T-helper 1 cell treated with Interleukin-12 subunit alpha and Interleukin-12 subunit beta and Interleukin-4 antibody, amounts not matched to agents 30 μg/mL and 1 μg/mL, for 36 hours (primary cell): ENCODE measurements around the gene PABPC5.

Experiments
- H3K27ac Mint-ChIP-seq: one replicate; pipeline ENCODE4 v1.8.0; 2021; ENCODE audit warnings: mild to moderate bottlenecking, mixed read lengths
- H3K27me3 Mint-ChIP-seq: one replicate; pipeline ENCODE4 v1.8.0; 2021; ENCODE audit warnings: low read depth, mixed read lengths
- H3K36me3 Mint-ChIP-seq: one replicate; pipeline ENCODE4 v1.8.0; 2021; ENCODE audit warnings: low read depth, mixed read lengths
- H3K4me1 Mint-ChIP-seq: one replicate; pipeline ENCODE4 v1.8.0; 2021; ENCODE audit warnings: low read depth, mixed read lengths
- H3K4me3 Mint-ChIP-seq: one replicate; pipeline ENCODE4 v1.8.0; 2021; ENCODE audit warnings: mild to moderate bottlenecking, moderate library complexity, mixed read lengths
- H3K9me3 Mint-ChIP-seq: one replicate; pipeline ENCODE4 v1.8.0; 2021; ENCODE audit warnings: mixed read lengths

PABPC5 gene

GRCh38 chrX:91434351-91435168, at the start of gene PABPC5:
TSS of gene PABPC5 (plus strand) at chrX:91434839. CDS start at chrX:91435578, 739 bp downstream.
- Mint-ChIP-seq H3K27ac (no peak within 1 kb of the TSS), H3K4me1 (no peaks in the 10 kb centered on the region), H3K36me3 (no peaks in the 10 kb centered on the region), H3K4me3 (peak within 1 kb of the TSS; percentile 10), H3K9me3 (no peaks in the 10 kb centered on the region), H3K27me3 (no peaks in the 10 kb centered on the region)

GRCh38 chrX:91389026-91389425, 45.6 kb upstream of the PABPC5 start:
- Mint-ChIP-seq H3K9me3 (peaks cover 22% of the 10 kb centered on the region), H3K27ac (no peak overlapping the region), H3K36me3 (no peaks in the 10 kb centered on the region), H3K27me3 (no peaks in the 10 kb centered on the region), H3K4me1 (no peaks in the 10 kb centered on the region), H3K4me3 (no peak overlapping the region)

DNA sequence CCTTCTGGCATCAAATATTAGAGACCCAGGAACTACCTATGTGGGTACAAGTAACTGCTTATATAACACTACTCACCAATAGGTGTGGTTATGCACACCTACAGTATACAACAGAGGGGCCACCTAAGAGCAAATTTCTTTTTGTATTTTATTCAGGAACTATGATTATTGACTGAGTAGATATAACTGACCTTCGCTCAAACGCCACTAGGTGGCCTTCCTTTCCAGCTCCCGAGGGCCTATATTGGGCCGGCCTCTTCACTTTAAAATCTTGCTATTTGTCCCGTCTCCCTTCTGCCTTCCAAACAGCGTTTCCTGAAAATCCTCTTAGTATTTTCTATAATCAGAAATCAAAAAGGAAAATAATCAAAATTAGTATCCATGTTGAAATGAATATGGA, 19.9 kb upstream of the PABPC5 start:
- H3K4me1 Mint-ChIP-seq, result no peaks in the 10 kb centered on the region
- H3K27me3 Mint-ChIP-seq, result no peaks in the 10 kb centered on the region
- no peak overlapping the region for H3K27ac Mint-ChIP-seq
- peaks cover 7% of the 10 kb centered on the region for H3K9me3 Mint-ChIP-seq
- no peak overlapping the region for H3K4me3 Mint-ChIP-seq
- H3K36me3 Mint-ChIP-seq, result no peaks in the 10 kb centered on the region

- Mint-ChIP-seq H3K36me3 (no peaks in the 10 kb centered on the region), H3K4me3 (no peak overlapping the region), H3K27ac (no peak overlapping the region), H3K27me3 (no peaks in the 10 kb centered on the region), H3K9me3 (no peaks in the 10 kb centered on the region), H3K4me1 (no peaks in the 10 kb centered on the region)
Measured at GRCh38 chrX:91435395-91435794, 756 bp downstream of the PABPC5 start.
